Measurements from ENCODE around the gene KIF6.
A peak's percentile ranks its signal among the peaks of the same experiment; 100 is the strongest.

KIF6 gene

DNA sequence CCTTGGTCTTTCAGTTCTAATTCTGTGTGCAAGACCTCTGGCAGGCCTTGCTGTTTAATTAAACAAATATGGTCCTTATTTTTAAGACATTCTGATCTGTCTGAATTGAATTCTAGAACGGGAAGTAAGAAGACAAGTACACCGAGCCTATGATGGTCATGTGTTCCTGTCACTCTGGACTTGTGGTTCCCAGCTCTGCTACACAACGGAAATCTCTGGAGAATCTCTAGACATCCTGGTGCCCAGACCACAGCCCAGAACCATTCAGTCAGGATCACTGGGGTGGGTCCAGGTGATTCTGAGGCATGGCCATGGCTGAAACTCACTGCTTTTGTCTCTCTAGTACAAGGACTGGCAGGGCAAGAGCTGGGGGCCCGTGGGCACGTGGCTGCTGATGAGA is 386.8 kb downstream of the KIF6 start:
- no peak for DNase-seq

DNA sequence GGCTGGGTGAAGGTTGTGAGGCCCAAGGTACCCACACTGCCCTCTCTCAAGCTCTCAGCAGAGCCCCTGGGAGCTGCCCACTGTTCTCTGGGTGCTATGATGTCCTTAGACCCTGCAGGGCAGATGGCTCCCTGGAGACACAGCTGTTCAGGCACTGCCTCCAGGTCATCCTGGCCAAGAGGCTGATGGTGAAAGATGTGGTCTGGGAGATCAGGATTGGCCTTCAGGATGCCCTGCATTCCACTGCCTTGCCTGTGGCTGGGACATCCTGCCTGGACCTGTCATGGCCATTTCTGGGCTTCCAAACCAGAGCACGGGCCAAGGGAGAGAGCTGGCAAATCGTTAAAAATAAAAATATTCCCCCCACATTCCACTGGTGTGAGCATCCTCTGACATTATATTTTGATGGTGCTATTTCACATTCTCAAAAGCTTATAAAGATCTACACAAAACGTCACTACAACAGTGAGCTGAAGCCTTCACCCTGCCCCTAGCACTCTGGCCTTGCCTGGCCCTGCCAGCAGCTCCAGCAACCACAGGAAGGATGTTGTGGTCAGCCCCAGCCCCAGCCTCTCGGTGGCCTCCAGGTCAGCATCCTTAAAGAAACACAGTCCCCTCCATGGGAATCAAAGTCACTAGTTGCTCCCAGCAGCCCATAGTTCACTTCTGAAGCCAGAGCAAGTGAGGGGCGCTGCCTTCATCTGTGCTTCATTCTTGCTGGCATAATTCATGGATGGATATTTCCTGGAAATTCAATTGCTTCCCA is 389.2 kb downstream of the KIF6 start:
- DNase-seq = no peak

DNA sequence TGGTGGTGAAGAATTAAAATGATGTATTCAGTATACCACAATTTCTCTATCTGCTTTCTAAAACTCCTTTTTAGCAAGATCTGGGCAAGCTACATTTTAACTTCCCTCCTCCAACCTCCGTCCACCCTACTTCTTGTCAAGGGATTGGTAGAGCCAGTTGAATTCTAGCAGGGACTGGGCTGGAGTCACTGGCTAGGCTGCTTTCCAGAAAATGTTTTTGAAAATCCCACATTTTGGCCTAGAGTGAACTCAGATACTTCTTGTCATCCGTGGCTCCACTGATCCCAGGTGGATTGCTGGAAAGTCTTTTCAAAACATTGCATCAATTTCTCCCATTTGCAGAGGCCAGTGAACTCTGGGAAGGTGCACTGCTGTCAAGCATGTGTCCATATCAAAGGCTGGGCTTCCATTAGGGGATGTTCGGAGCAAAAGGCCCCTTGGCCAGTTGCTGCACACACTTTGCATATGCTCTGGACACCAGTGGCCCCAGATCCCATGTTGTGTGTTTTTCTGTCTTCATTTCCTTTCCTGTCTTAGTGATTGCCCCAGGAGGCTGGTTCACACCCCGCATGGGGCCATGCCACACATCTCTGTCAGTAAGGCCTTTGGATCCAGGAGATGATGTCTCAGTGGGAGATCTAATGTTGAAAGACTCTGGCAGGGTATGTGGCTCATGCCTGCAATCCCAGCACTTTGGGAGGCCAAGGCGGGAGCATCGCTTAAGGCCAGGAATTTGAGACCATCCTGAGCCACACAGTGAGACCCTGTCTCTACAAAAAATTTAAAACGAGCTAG is 391.4 kb downstream of the KIF6 start:
- no peak for DNase-seq

DNA sequence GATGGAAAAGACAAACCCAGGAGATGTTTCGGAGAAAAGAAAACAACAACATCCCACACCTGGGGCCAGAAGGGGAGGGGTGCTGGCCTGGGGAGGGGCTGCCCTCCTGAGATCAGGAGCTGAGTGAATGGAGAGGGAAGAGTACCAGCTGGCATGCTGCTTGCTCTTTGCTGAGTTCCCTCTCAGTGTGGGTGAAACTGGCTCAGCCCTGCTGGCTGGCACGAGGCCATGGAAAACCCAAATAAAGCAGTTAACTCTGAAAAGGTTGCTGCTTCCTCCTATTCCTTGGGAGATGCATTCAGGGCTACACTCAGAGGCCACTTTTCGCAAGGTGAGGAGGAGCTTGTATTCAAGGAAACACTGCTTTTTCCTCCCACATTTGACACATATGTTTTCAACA is 394.7 kb downstream of the KIF6 start:
- no peak for DNase-seq

DNA sequence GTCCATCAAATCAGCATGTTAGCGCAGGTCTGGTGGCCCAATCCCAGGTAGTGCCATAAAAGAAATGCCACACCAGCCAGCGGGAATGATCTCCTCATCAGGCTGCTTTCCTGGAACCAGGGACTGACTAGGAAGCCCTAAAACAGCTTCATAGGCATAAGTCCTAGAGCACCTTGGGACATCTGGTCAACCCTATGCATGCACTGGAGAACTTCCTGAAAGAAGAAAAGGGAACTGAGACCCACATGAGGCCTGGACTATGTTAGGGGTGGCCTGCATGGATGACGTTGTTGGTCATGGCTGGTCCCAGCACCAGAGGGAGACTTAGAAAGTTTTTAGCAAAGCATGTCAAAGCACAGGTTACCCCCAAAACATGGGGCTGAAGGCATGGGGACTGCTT is 395.2 kb downstream of the KIF6 start:
- no peak for DNase-seq

DNA sequence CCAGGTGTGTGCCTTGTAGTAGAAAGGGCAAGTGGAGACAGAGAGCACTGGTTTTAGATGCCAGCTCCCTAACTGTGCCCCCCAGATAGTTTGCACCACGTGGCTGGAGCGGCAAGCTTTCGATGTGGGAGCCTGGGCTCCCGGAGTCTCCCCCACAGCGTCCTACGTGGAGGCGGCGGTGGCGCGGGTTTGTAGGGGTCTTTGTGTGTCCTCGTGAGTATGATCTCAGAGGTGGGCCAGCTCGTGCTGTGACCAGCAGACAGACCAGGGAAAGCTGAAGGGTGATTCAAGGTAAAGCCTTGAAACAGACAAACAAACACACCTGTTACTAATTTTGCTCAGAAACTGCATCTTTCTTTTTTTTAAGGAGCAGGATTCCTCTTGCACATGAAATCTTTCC is 397.1 kb downstream of the KIF6 start:
- DNase-seq = no peak

DNA sequence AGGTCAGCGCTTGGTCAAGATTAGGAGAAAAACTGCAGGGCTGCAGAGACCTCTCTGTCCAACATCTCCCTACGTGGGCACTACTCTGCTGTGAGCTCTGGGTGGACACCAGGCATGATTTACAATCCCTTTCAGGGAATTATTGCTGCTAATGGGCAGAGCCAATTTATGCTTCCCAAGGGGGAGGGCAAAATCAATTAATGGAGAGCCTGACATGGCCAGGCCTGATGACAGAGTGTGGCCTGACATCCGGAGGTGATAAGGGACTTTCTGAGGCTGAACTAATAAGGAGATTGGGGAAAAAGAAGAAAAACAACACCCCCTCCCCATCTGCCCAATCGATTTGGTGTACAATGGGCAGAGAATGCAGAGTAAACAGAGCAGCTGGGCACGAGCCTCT is 397.7 kb downstream of the KIF6 start:
- no peak for DNase-seq

DNA sequence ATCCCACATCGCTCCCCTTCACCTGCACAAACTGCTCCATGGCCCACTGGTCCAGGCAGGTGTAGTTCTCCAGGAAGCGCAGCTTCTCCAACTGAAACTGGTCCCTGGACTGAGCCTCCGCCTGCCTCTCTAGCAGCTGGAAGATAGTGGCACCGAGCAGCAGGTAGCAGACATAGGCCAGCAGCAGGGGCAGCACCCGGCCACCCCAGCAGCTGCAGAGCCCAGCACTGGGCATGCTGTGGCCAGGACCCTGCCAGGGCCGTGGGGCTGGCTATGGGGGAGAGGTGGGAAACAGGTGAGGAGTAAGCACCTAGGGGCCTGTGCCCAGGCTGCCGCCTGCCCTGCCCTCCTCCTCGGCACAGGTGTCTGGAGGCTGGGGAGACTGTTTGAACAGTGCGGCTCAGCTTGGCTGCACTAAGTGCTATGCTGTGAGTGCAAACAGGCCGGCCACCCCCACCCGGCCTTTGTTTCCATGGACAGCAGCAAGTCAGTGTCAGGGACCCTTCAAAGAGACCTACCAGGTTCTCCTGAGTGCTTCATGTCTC is 402.8 kb downstream of the KIF6 start, which contains the start of gene KCNK16:
TSS of gene KCNK16 (minus strand) at position 397 of the 545 bp plus-strand sequence. CDS start at position 235, 162 bp downstream.
- no peak for DNase-seq

DNA sequence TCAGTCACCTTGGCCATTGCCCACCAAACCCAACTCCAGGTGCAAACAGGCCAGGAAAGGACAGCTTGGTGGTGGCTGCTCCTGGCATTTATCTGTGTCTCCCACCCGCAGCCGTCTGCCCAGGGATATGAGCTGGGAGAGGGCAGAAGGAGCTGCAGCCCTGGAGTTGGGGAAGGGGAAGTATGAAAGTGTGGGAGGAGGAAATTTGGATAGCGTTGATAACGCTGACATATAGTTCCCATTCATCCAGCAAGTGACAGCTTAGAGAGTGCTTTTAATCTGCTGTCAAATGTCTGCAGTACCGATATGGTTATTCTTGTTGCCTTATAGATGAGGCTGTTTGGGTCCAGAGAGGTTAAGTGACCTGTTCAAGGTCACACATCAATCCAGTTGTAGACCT is 403.4 kb downstream of the KIF6 start:
- no peak for DNase-seq

DNA sequence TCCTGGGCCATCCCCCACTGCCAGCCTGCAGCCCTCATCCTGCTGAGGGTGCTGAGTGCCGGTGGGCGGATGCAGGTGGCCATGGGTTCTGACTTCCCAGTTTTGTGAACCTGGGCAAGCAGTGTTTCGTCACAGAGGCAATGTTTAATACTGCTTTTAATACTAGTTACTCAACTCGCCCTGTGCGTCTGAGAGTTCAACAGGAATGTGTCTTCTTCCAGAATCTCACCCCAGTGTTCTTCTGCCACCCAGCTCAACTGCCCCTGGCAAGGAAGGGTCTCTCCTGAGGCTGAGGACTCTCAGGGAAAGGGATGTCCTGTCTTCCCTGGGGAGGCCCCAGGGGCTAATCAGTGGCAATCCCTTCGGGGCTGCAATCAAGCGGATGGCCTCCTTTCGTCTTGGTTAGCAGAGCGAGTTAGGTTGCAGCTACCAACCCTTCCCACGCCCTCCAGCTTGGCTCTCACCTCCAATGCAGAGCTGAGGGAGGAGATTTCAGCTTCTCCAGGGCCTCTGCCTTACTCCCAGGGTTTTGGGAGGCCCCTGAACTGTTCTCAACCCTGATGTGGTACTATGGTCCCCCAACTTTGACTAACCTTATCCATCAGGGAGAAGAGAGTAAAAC is 404.7 kb downstream of the KIF6 start:
- no peak for DNase-seq

DNA sequence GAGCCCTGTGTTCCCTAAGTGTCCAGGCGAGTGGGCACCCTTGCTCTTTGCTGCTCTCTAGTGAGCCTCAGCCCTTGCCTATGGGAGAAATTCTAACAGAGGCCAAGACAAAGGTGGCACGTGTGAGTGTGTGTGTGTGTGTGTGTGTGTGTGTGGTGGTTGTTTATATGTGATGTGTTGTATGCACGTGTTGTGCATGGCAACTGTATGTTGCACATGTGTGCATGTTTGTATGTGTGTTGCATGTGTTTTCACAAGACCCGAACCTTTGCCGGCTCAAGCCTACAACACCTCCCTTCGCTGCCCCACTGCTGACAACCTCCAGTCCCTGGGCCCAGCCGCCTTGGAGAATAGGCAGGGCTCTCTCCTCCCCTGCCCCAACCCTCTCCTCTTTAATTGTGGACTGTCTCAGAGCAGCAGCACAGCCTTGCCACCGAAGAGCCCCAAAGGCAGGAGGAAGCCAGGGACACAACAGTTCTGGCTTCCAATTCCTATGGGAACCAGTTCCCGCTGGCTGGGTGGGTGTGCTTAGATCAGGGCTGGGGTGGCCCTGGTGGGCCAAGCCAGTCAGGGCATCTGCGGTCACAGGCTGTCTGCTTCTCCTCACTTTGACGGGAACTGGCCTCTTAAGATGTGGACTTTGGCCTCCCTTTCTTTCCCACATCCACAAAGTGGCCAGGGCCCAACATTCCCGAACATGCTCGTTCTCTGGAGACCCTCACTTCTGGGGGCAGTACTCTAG is 405.4 kb downstream of the KIF6 start:
- DNase-seq = no peak

DNA sequence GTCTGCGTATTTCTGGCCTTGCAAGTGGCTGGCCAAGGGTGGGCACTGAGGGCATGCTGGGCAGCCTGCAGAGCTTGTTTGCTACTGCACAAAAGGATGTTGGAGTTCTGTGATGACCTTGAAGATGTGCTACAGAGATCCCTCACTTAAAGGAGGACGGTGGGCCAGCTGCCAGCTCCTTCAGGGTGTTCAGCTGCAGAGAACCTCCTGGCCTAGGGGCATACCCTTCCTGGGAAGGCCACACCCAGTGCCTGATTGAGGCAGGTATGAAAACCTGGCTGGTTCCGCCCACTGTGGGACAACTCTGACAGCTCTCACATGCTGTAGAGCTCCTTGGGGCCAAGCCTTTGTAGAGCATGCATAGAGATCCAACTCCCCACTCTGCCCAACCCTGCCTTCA is 408.0 kb downstream of the KIF6 start:
- no peak for DNase-seq

DNA sequence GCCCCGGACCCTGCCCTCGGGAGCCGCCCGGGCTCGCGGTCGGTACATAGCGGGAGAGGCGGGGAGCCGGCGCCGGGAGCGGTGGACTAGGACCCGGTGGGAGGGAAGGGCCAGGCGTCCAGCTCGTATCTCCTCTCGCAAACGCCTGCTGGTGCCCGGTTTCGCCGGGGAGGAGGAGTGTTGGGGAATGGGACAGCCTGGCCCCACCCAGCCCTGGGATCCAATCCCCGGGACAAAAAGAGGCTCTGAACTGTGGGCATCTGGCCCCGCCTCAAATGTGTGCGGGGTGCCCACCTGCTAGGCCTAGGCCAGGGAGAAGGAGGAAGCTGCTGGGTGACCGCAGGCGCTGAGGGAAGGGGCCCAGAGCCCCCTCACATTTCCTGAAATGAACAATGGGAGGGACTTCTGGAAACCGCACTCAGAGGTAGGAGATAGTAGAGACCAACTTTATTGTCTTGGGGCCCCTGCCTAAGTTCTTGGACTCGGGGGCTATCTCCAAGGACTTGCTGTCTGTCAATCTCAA is 410.9 kb downstream of the KIF6 start, which contains the start of gene KCNK17:
TSS of gene KCNK17 (minus strand) at position 147 of the 523 bp plus-strand sequence. CDS start at position 48, 99 bp downstream.
- DNase-seq = no peak

DNA sequence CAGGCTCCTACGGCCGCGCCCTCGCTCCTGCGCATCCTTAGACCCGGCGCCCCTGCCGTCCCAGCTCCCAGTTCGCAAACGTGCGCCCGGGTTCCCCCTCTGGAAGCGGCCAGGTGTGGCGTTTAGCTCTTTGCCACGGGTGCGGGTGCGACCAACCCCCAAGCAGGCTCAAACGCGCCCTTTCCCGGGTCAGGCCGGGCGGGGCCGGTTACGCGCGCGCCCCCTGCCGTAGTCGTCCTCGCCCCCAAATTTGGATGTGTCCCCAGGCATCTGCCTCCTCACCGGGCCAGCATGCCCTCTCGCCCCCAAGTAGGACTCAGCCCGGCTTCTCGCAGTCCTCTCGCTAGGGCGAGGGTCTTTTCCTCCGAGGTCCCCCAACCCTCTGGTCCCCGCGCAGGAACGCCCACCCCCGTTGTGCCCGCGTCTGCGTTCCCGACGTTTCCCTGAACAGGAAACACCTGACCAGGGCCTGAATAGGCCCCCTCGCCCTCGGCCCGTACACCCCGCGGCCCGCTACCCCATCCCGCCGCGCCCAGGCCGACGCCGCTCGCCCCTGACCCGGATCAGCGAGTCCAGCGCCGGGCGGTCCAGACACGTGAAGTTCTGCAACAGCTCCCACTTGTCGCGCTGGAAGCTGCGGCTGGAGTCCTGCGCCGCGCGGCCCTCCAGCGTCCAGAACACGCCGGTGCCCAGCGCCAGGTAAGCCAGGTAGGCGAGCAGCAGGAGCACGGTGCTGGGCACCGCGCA is 411.5 kb downstream of the KIF6 start:
- no peak for DNase-seq

DNA sequence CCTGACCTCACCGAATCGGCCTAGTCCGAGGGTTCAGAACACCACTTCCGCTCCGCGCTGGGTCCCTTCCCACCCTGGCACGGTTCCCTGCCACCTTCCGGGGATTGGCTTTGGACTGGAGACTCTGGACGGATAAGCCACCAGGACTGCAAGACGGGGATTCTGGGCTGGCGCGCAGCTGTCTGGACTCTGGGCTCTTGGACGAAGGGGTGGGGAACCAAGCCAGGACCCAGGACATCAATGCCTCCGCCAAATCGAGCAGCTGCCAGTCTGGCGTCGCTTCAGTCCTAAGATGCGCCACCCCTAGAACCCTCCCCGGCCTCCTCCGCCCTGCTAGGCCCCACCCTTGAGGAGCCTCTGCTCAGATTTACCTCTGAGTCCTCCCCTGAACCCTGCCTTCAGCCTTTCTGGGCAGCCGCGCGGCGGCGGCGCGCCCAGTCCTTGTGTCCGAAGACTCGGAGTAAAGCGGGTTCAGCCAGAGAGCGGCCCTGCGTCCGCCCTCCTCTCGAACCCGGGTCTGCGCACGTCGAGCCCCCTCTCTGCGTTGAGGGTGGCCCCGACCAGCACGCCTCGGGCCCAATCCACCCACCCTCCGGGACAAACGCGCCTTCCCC is 412.2 kb downstream of the KIF6 start:
- no peak for DNase-seq

DNA sequence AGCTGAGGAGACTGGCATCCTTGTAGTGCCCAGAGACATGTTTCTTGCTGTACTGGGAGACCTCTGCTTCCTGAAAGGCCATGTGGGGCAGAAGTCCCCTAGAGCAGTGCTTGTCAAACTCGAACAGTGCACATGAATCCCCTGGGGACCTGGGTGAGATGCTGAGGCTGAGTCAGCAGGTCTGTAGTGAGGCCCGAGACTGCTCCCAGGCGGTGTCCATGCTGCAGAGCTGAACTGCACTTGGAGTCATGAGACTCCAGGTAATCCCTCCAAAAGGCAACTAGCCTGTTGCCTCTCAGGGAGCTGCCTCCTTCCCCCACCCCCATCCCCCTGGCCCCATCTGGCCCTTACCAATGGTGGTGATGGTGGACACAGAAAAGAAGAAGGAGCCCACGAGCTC is 414.7 kb downstream of the KIF6 start:
- DNase-seq = no peak

DNA sequence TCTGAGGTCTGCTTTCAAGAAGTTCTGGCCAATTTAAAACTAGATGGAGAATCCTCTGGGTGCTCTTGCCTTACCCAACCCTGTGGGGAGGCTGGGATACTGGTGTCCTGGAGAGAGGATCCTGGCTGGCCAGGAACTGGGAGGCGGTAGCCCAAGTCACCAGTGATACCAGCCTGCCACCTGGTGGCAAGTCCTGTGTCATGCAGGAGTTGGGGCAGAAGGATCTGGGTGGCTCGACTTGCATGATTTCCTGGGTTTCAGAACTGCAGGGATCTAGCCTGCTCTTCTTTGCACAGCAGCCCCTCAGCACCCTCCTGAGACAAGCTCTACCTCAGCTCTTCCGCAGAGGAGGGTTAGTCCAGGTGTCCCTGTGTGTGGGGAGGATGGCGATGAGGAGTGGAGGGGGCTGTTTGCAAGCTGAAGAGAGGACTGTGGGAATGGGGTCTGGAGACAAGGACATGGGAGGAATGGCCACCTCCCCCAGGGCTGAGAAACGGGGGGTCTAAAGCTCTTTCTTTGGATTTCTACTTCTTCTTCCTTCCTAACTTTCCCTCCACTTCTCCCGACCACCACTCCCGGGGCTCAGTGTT is 415.2 kb downstream of the KIF6 start:
- DNase-seq = peak; percentile 98

DNA sequence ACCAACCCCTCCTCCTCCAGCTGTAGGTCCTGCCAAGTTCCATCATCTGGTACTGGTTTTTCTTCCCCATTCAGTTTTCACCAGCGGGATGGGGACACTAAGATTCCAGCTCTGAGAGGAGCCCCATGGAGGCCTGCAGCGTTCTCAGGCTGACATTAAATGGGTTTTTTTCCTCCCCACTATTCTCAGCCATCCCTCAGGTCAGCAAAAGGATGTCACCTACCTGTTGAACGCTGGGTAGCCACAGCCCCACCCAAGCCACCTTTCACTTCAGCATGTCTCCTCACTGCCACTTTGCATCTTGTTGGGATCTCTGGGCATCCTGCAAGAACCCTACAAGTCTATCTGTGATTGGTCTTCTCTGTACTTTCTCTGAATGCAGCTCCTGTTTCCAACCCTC is 417.7 kb downstream of the KIF6 start:
- no peak for DNase-seq

DNA sequence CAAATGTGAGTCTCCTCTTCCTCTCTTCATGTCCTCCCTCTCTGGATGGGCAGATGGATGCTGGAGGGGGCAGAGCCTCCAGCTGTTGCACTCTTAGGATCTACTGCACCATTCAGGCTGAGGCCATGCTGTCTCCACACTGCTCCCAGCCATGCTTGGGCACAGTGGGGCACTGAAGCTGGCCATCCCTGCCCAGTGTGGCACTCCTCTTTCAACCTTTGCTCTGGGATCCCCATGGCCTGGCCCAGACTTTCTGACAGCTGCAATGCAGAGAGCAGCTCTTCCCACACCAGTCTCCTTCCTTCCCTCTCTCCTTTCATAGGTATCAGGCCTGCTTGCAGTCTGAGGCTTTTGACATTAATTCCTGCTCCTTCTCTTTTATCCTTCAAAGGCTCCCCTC is 420.3 kb downstream of the KIF6 start:
- no peak for DNase-seq

DNA sequence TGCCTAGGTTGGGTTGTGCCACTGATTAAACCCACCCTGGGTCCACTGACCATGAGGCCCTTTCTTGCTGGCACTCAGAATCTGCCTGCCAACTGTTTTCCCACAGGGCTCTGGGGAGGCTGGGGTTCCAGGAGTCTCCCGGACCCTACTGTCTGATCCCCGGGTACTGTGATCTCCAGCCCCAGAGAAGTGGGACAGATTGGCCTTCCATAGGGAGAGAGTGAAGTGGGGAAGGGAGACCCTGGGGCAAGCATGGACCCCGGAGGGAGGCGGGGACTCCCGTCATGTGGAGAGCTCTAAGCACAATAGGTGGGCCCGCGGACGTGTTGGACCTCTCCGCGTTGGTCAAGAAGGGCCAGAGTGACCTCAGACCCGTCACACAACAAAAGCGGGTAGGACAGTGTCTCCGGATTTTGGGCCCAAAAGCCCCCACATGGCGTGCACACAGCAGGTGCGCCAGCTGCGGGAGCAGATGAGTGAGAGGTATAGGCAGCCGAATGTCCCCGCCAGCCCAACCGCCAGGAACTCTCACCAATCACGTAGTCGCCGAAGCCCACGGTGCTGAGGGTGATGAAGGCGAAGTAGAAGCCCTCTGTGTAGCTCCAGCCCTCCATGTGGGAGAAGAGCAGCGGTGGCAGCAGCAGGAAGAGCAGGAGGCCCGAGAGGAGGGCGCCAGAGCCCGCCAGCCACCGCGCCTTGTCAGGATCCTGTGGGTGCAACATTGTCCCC is 421.6 kb downstream of the KIF6 start:
- no peak for DNase-seq
